HG03108 (cell line): ENCODE data around the gene ZNF479.
"Not testable (repeated sequence)": the region's sequence is repeated elsewhere in the genome, so short reads cannot be mapped to it uniquely, and the experiment has no call there.

Experiments used
- ATAC-seq: cut with Tn5 transposase; IDR thresholded peaks from one replicate; pipeline ENCODE4 v1.9.1; 2021; ENCODE audit warnings: moderate library complexity; ENCODE audit not compliant: unreplicated experiment

Gene ZNF479

GRCh38 chr7:57132336-57132735 is at the start of gene ZNF479:
ZNF479 (minus strand) TSS chr7:57132436; CDS start chr7:57132324, 112 bp downstream.
- ATAC-seq, result not testable (repeated sequence)

DNA sequence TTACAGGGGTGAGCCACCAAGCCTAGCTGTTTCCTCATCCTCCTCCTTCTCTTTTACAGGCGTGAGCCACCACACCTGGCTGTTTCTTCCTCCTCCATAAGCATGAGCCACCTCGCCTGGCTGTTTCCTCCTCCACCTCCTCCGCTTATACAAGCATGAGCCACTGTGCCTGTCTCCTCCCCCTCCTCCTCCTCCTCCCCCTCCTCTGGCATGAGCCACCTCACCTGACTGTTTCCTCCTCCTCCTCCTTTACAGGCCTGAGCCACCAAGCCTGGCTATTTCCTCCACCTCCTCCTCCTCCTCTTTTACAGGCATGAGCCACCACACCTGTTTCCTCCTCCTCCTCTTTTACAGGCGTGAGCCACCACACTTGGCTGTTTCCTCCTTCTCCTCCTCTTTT is 49.8 kb upstream of the ZNF479 start:
- no peak for ATAC-seq

DNA sequence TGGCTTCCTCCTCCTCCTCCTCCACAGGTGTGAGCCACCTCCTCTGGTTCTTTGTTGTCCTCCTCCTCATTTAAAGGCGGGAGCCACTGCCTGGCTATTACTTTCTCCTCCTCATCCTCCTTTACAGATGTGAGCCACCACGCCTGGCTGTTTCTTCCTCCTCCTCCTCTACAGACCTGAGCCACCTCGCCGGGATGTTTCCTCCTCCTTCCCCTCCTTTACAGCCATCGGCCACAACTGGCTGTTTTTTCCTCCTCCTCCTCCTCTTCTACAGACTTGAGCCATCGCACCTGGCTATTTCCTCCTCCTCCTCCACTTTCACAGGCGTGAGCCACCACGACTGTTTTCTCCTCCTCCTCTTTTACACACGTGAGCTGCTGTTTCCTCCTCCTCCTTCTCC is 49.0 kb upstream of the ZNF479 start:
- ATAC-seq, result no peak

DNA sequence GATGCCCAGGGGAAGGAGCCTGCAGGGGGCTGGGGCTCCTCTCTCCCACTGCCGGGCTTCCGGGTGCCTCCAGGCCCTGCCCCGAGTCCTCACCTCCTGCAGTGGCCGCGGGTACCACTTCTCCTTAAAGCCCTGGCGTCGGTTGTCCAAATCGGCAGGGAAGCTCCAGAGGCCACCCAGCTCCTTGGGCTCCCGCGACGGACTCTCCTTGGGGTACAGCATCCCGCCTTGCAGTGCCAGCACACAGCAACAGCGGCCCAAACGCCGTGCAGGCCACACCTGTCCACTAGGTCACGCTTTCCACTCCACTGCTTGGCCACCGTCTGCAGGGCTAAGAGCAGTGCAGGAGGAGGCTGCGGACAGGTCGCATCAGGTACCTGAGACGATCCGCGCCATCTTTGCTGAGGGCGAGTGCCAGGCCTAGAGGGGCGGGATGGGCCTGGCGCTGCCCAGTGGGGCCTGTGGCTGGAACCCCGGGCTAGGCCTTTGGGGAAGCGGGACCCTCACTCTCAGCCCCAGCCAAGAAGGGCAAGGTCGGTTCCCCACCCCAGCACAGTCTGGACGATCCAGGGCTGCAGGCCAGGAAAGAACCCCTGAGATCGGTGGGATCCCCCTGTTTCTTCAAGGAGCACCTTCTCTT is 47.7 kb upstream of the ZNF479 start:
- ATAC-seq, result no peak

DNA sequence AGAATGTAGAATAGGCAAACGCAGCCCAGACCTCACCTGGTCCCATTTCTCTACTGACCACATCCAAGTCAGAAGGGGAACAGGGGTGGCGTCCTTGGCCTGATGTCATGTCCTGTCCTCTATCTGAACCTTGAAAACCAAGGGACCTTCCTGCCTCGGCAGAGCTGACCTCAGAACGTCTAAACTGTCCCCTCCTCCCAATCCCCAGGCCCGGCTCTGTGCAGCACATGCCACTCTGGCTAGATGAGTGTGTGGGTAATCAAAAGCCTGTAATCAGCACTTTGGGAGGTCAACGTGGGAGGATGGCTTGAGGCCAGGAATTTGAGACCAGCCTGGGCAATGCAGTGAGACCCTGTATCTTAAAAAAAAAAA is 46.5 kb upstream of the ZNF479 start:
- ATAC-seq, result no peak

DNA sequence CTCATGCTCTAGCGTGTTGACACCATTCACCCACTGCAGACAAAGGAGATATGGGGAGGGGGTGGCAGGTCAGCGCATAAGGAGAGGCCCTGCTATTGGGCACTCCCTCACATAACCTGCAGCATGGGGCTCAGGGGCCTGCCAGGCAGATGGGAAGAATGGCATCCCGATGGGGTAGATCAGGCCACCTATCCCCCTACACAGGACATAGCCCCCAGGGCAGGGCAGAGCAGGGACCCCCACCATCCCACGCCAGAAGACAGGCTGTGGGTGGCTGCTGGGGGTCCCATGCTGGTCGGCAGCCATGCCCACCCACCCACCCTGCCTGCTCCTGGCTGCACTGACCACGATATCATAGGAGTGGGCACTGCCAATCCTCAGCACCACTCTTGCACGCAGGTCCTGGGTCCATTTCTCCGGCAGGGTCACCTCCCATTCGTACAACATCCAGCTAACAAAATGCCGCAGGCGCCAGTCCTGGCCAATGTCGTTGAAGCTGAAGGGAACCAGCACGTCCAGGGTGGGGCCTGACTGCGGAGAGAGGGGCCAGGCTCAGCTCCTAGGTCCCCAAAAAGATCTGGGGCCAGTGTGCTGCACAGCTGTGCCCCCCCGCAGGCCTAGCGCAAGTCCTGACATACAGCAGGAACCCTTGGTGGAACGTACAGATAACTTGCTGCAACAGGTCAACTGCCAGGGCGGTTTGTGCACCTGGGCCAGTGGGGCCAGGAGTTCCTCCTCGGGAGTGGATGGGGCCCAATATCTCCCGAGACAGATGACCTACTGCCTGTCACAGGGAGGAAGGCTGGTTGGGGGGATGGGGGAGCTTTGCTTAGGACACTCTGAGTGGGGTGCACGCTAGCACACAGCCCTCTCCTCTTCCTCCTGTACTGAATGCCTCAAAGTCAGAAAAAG is 45.9 kb upstream of the ZNF479 start:
- ATAC-seq, result no peak

GRCh38 chr7:57176928-57177635 is 44.8 kb upstream of the ZNF479 start:
- ATAC-seq, result no peak

DNA sequence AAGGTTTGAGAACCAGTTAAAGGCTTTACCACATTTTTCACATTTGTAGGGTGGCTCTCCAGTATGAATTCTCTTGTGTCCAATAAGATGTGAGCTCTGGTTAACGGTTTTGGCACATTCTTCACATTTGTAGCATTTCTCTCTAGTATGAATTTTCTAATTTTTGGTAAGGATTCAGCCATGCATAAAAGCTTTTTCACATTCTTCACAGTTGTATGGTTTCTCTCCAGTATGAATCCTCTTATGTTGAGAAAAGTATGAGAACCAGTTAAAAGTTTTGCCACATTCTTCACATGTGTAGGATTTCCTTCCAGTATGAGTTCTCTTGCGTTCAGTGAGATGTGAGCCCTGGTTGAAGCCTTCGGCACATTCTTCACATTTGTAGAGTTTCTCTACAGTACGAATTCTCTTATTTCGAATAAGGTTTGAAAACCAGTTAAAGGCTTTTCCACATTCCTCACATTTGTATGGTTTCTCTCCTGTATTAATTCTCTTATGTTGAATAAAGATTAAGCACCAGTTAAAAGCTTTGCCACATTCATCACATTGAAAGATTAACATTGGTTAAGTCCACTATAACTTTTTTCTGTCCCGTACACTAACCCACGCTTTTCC is 33.2 kb upstream of the ZNF479 start:
- no peak for ATAC-seq

GRCh38 chr7:57120123-57120784 is 12.0 kb downstream of the ZNF479 start:
- not testable (repeated sequence) for ATAC-seq
